ENCODE measurements around the gene TLR8. TPM values are rescaled to one million over a fixed set of nuclear protein-coding genes. Genes with fewer than 3 reads are reported as not detected.

Gene TLR8
- total RNA-seq, 2 experiments from 2014 or later, result not detected

GRCh38 chrX:12946838-12947544 lies 40.6 kb downstream of the TLR8 start:
- no peaks in the 10 kb centered on the region for H3K9me2 ChIP-seq (ENCODE audit: insufficient read depth, low read length)
- no peaks in the 10 kb centered on the region for H3K9me3 ChIP-seq (ENCODE audit: low read length)
- peaks cover 52% of the 10 kb centered on the region for H3K4me1 ChIP-seq (ENCODE audit: insufficient read depth, low read length, poor library complexity, severe bottlenecking)
- H3K27ac ChIP-seq (ENCODE audit: low read depth, low read length, poor library complexity, severe bottlenecking), result no peak overlapping the region
- H3K79me2 ChIP-seq (ENCODE audit: insufficient read depth, low read depth, low read length), result no peaks in the 10 kb centered on the region
- H3K4me3 ChIP-seq (ENCODE audit: low read depth, low read length, poor library complexity, severe bottlenecking), result no peak overlapping the region
- peak overlapping the region; percentile 29 for H3K4me2 ChIP-seq (ENCODE audit: low read length)
- POLR2A ChIA-PET, result interaction anchor here (1.2 to 2.0 kb wide), 4 partner anchors 11 to 544 kb away, joined by 4 to 7 read pairs (median 6); no protein-coding TSS in a partner anchor
- no peaks in the 10 kb centered on the region for H3K36me3 ChIP-seq (ENCODE audit: insufficient read depth, low read length)
- H4K20me1 ChIP-seq (ENCODE audit: insufficient read depth, low read length), result no peaks in the 10 kb centered on the region
- peak; percentile 81 for DNase-seq (ENCODE audit: low spot score)
- CTCF ChIA-PET (ENCODE audit: unreplicated experiment), result interaction anchor here (0.6 to 1.7 kb wide), 6 partner anchors 8 to 544 kb away, joined by 3 to 15 read pairs (median 4); no protein-coding TSS in a partner anchor
- H2AFZ ChIP-seq (ENCODE audit: low read length), result peak overlapping the region; percentile 93
- BruUV-seq (replicated peaks), result no TSS peak
- intact Hi-C loops (cut with micrococcal nuclease; ENCODE audit: unreplicated experiment), result loop anchor here (1.0 to 10.0 kb wide), 5 partner anchors 245 to 700 kb away; no protein-coding TSS in a partner anchor
- no peak for TF ChIP-seq EZH2phosphoT487 (IDR thresholded peaks at IDR 0.05; ENCODE audit: borderline replicate concordance, low read depth, low read length)
- TF ChIP-seq, protein P1, sequence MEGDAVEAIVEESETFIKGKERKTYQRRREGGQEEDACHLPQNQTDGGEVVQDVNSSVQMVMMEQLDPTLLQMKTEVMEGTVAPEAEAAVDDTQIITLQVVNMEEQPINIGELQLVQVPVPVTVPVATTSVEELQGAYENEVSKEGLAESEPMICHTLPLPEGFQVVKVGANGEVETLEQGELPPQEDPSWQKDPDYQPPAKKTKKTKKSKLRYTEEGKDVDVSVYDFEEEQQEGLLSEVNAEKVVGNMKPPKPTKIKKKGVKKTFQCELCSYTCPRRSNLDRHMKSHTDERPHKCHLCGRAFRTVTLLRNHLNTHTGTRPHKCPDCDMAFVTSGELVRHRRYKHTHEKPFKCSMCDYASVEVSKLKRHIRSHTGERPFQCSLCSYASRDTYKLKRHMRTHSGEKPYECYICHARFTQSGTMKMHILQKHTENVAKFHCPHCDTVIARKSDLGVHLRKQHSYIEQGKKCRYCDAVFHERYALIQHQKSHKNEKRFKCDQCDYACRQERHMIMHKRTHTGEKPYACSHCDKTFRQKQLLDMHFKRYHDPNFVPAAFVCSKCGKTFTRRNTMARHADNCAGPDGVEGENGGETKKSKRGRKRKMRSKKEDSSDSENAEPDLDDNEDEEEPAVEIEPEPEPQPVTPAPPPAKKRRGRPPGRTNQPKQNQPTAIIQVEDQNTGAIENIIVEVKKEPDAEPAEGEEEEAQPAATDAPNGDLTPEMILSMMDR (conservative IDR thresholded peaks at IDR 0.05; ENCODE audit: low read length), result peak; percentile 97

DNA sequence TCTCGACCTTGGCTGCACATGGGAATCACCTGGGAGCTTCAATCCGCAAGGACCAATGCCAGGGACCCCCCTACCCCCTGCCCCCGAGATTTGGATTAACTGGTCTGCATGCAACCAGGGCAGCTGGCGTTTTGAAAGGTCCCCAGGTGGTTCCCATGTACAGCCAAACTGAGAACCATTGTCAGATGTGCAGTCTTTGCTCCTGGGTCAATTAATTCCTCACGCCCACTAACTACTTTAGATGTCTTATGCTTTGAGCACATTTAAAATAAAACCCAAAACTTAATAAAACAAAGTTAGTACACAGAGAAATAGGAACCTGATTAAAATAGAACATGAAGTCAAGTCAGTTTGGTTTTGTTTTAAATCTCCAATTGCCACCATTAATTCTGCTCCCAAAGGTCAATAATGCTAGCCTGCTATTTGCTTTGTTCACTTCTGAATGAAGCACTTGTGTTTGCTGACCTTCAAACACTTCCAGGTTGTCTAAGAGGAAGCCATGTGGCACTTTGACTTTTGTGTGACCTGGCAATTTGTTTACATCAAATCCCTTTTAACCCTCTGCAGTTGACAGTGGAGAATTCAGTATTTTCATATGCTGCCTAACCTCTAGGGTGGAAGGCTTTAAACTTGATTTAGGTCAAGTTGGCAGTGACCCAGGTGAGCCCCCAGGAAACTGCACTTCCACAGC lies 41.3 kb downstream of the TLR8 start:
- Histone ChIP-seq H4K20me1 (ENCODE audit: insufficient read depth, low read length) (no peaks in the 10 kb centered on the region), H3K4me1 (ENCODE audit: insufficient read depth, low read length, poor library complexity, severe bottlenecking) (peaks cover 58% of the 10 kb centered on the region), H3K36me3 (ENCODE audit: insufficient read depth, low read length) (no peaks in the 10 kb centered on the region), H3K9me3 (ENCODE audit: low read length) (no peaks in the 10 kb centered on the region), H3K79me2 (ENCODE audit: insufficient read depth, low read depth, low read length) (no peaks in the 10 kb centered on the region), H3K4me3 (ENCODE audit: low read depth, low read length, poor library complexity, severe bottlenecking) (no peak overlapping the region), H3K4me2 (ENCODE audit: low read length) (peak overlapping the region; percentile 29), H3K27ac (ENCODE audit: low read depth, low read length, poor library complexity, severe bottlenecking) (no peak overlapping the region), H3K9me2 (ENCODE audit: insufficient read depth, low read length) (no peaks in the 10 kb centered on the region), H2AFZ (ENCODE audit: low read length) (peak overlapping the region; percentile 93; the same call in 1 of the 2 replicates)
- no TSS peak for BruUV-seq (replicated peaks)
- intact Hi-C loops (cut with micrococcal nuclease; ENCODE audit: unreplicated experiment), result loop anchor here (1.0 to 10.0 kb wide), 5 partner anchors 245 to 699 kb away; no protein-coding TSS in a partner anchor
- CTCF ChIA-PET (ENCODE audit: unreplicated experiment), result interaction anchor here (3.7 kb wide), 1 partner anchor 540 kb away, joined by 12 read pairs; no protein-coding TSS in a partner anchor
- POLR2A ChIA-PET, result interaction anchor here (1.2 kb wide), 1 partner anchor 31 kb away, joined by 6 read pairs; no protein-coding TSS in a partner anchor
- DNase-seq (ENCODE audit: low spot score), result no peak
- no peak for TF ChIP-seq EZH2phosphoT487 (IDR thresholded peaks at IDR 0.05; ENCODE audit: borderline replicate concordance, low read depth, low read length)
- TF ChIP-seq, protein P1 (conservative IDR thresholded peaks at IDR 0.05; ENCODE audit: low read length), result no peak

Data from OCI-LY7 (cell line).